Testis (tissue), 3 donors: ENCODE measurements around the gene GPR173. TPM values are rescaled to one million over a fixed set of nuclear protein-coding genes. Genes with fewer than 3 reads are reported as not detected.

Source experiments
- DNase-seq: peaks from one replicate; pipeline ENCODE4 v3.0.0-alpha.2; 2019
- H3K27ac ChIP-seq, 2 donors: fragments of 200-600 bp; sonication (generic); one replicate each; pipeline ENCODE4 v1.5.1; 2019
- H3K27me3 ChIP-seq: fragments of 200-600 bp; sonication (generic); one replicate; pipeline ENCODE4 v1.5.1; 2019
- H3K36me3 ChIP-seq: fragments of 200-600 bp; sonication (generic); one replicate; pipeline ENCODE4 v1.5.1; 2017; ENCODE audit warnings: low read depth; ENCODE audit errors: missing control alignments
- H3K4me1 ChIP-seq: fragments of 200-600 bp; sonication (generic); one replicate; pipeline ENCODE4 v1.5.1; 2019
- H3K4me3 ChIP-seq, 2 donors: fragments of 200-600 bp; sonication (generic); one replicate each; pipeline ENCODE4 v1.5.1; 2017 to 2019
- H3K9me3 ChIP-seq: fragments of 200-600 bp; sonication (generic); one replicate; pipeline ENCODE4 v1.5.1; 2017
- CTCF ChIP-seq, 3 experiments: fragments of 450-650 bp in 2 of 3; fragments of 200-600 bp in 1 of 3; sonication (generic) in 1 of 3; IDR thresholded peaks; one replicate each; pipeline ENCODE4 v1.5.1; 2016 to 2019; ENCODE audit warnings: antibody characterized with exemption in 3 of 3, mild to moderate bottlenecking in 2 of 3, moderate library complexity in 1 of 3
- POLR2A ChIP-seq: fragments of 450-650 bp; IDR thresholded peaks from one replicate; pipeline ENCODE4 v1.6.1; 2017; ENCODE audit warnings: antibody characterized with exemption, mild to moderate bottlenecking, moderate library complexity
- WGBS, 2 donors: methylation state at CpG; one replicate each; pipeline ENCODE4 v1.1.5; 2018; 5-methylcytosine and 5-hydroxymethylcytosine counted together
- intact Hi-C: fragments of 100-400 bp; cut with DNase I; formaldehyde crosslinking; loops from one replicate; pipeline ENCODE4 v1.15.1; 2023; ENCODE audit warnings: low total_unique reads
- polyA plus RNA-seq: library from polyadenylated mRNA; stranded (reverse); fragments of 350-450 nt; fragmentation: Illumina TruSeq; extraction: RNeasy Lipid Tissue Mini Kit (QIAGEN cat#74804); gene quantifications from one replicate; pipeline ENCODE4 v1.2.3, GENCODE V29; 2014; ENCODE audit warnings: low read depth, low replicate concordance; ENCODE audit not compliant: insufficient read depth
- total RNA-seq, 2 donors: library from RNA; depleted of rRNA; stranded (reverse); fragments of >200 nt; gene quantifications; one replicate each; pipeline ENCODE4 v1.2.3, GENCODE V29; 2016

GPR173 gene
- total and polyA plus RNA-seq, 3 donors from 2014 or later, result 2.4 to 3.8 (median 2.8) TPM

GRCh38 chrX:53039236-53039635 is 9.4 kb upstream of the GPR173 start:
- Histone ChIP-seq H3K9me3 (no peaks in the 10 kb centered on the region), H3K36me3 (no peaks in the 10 kb centered on the region), H3K4me3 (no peak overlapping the region), H3K27ac (no peak overlapping the region), H3K27me3 (no peaks in the 10 kb centered on the region), H3K4me1 (no peaks in the 10 kb centered on the region)
- no peak for DNase-seq
- TF ChIP-seq CTCF (IDR thresholded peaks at IDR 0.05) (no peak), POLR2A (no peak)
- WGBS, 2 donors, result 75 to 88% methylated on average over 4 of the region's 4 CpGs
- intact Hi-C loops, result no loop called here

- Histone ChIP-seq H3K4me1 (no peaks in the 10 kb centered on the region), H3K9me3 (no peaks in the 10 kb centered on the region), H3K27ac (no peak overlapping the region), H3K4me3 (no peak overlapping the region), H3K36me3 (no peaks in the 10 kb centered on the region), H3K27me3 (no peaks in the 10 kb centered on the region)
- DNase-seq, result no peak
- intact Hi-C loops, result no loop called here
- TF ChIP-seq CTCF (IDR thresholded peaks at IDR 0.05), result no peak
- no peak for TF ChIP-seq POLR2A
- 62 to 80% methylated on average over 5 of the region's 5 CpGs for WGBS, 2 donors
Observed at GRCh38 chrX:53044995-53045394, 3.6 kb upstream of the GPR173 start.

GRCh38 chrX:53047228-53047627 is 1.4 kb upstream of the GPR173 start:
- Histone ChIP-seq H3K27me3 (no peaks in the 10 kb centered on the region), H3K4me1 (no peaks in the 10 kb centered on the region), H3K27ac (no peak overlapping the region), H3K4me3 (no peak overlapping the region), H3K9me3 (no peaks in the 10 kb centered on the region), H3K36me3 (no peaks in the 10 kb centered on the region)
- intact Hi-C loops, result no loop called here
- 88 to 94% methylated on average over 6 of the region's 6 CpGs for WGBS, 2 donors
- no peak for TF ChIP-seq CTCF (IDR thresholded peaks at IDR 0.05)
- DNase-seq, result no peak

GRCh38 chrX:53049127-53049517 is 533 bp downstream of the GPR173 start:
- TF ChIP-seq CTCF (IDR thresholded peaks at IDR 0.05) (no peak), POLR2A (no peak)
- intact Hi-C loops, result no loop called here
- WGBS, 2 donors, result 17% methylated on average over 4 of the region's 8 CpGs; no CpG with 5 or more reads in 1 of the 2 donors
- H3K36me3 ChIP-seq, result no peaks in the 10 kb centered on the region
- peak overlapping the region; percentile 44 to 53 for H3K4me3 ChIP-seq
- no peaks in the 10 kb centered on the region for H3K4me1 ChIP-seq
- no peaks in the 10 kb centered on the region for H3K9me3 ChIP-seq
- no peak overlapping the region for H3K27ac ChIP-seq
- no peaks in the 10 kb centered on the region for H3K27me3 ChIP-seq
- DNase-seq, result no peak

- H3K27me3 ChIP-seq, result no peaks in the 10 kb centered on the region
- no peaks in the 10 kb centered on the region for H3K36me3 ChIP-seq
- H3K9me3 ChIP-seq, result no peaks in the 10 kb centered on the region
- no peak for DNase-seq
- no peak overlapping the region for H3K4me3 ChIP-seq
- no peak for TF ChIP-seq CTCF (IDR thresholded peaks at IDR 0.05)
- no peak for TF ChIP-seq POLR2A
- no peak overlapping the region for H3K27ac ChIP-seq
- intact Hi-C loops, result no loop called here
- no peaks in the 10 kb centered on the region for H3K4me1 ChIP-seq
- 78% methylated on average over 5 of the region's 6 CpGs; no CpG with 5 or more reads in 1 of the 2 donors for WGBS, 2 donors
Observed at GRCh38 chrX:53050841-53051240, 2.3 kb downstream of the GPR173 start.
